ENCODE results near the gene WWOX. TPM values are rescaled to one million over a fixed set of nuclear protein-coding genes. Genes with fewer than 3 reads are reported as not detected.
A peak's percentile ranks its signal among the peaks of the same experiment; 100 is the strongest.

The WWOX gene
- total and polyA plus RNA-seq, 2 of the 13 experiments (the other 11 are each of a cell fraction or from before 2014, with no cell fraction given): 9.1 to 37.4 TPM

GRCh38 chr16:78258375-78259065 is 159.1 kb downstream of the WWOX start:
- H3K9me3 ChIP-seq (ENCODE audit: low read length): no peaks in the 10 kb centered on the region
- H3K4me3 ChIP-seq (replicated peaks in 1 of 3; ENCODE audit: insufficient read depth in 1 of 3, low read depth in 2 of 3, low read length in 3 of 3): no peak overlapping the region
- CTCF ChIA-PET (ENCODE audit: low intra/inter-chr PET ratio, low total read pairs): no interaction called here
- no peaks in the 10 kb centered on the region for H3K36me3 ChIP-seq (replicated peaks in 1 of 2; ENCODE audit: control insufficient read depth in 1 of 2, insufficient read depth in 2 of 2, low read length in 2 of 2)
- no peak for TF ChIP-seq MBD4 (IDR thresholded peaks at IDR 0.05; ENCODE audit: borderline replicate concordance, low read length)
- no peak for TF ChIP-seq ZNF121 (CRISPR knock-in tag; IDR thresholded peaks at IDR 0.05)
- no peak for TF ChIP-seq RBAK (CRISPR knock-in tag; IDR thresholded peaks at IDR 0.05)
- no peak overlapping the region for H3K27ac ChIP-seq (ENCODE audit: extremely low read length, insufficient read depth, low read length)
- peaks cover 31% of the 10 kb centered on the region for H3K4me1 ChIP-seq (ENCODE audit: insufficient read depth, low read length)
- 92% methylated on average over 9 of the region's 9 CpGs for WGBS (ENCODE audit: low lambda C conversion rate)
- H3K27me3 ChIP-seq (ENCODE audit: control insufficient read depth in 1 of 2, insufficient read depth in 2 of 2, low read length in 2 of 2): no peaks in the 10 kb centered on the region
- peak; percentile 54 for FAIRE-seq
- no TSS peak for BruUV-seq (replicated peaks)
- in situ Hi-C loops (cut with HindIII; ENCODE audit: extremely low pct_ligation_motif_present, low pct_unique_long_range_greater_than_20kb) (no loop called here), intact Hi-C loops (cut with micrococcal nuclease; ENCODE audit: unreplicated experiment) (loop anchor here (10.0 kb wide), 1 partner anchor 116 kb away; no protein-coding TSS in a partner anchor)
- no peak overlapping the region for H2AFZ ChIP-seq (ENCODE audit: low read length)
- H3K9ac ChIP-seq (ENCODE audit: insufficient read depth, low read depth, low read length): no peak overlapping the region
- POLR2A ChIA-PET: no interaction called here
- H4K20me1 ChIP-seq (ENCODE audit: insufficient read depth, low read length): no peaks in the 10 kb centered on the region
- no peak for DNase-seq (ENCODE audit: low spot score)
- H3K4me2 ChIP-seq (ENCODE audit: low read depth, low read length): no peak overlapping the region
- no peak for ATAC-seq
- no peaks in the 10 kb centered on the region for H3K79me2 ChIP-seq (ENCODE audit: insufficient read depth, low read length)

- no peak for DNase-seq (ENCODE audit: low spot score)
- H4K20me1 ChIP-seq (ENCODE audit: insufficient read depth, low read length): no peaks in the 10 kb centered on the region
- H3K79me2 ChIP-seq (ENCODE audit: insufficient read depth, low read length): no peaks in the 10 kb centered on the region
- no peak for FAIRE-seq
- peaks cover 5% of the 10 kb centered on the region; the same call in 1 of the 2 replicates for H3K9me3 ChIP-seq (ENCODE audit: low read length)
- POLR2A ChIA-PET: no interaction called here
- H3K4me3 ChIP-seq (replicated peaks in 1 of 3; ENCODE audit: insufficient read depth in 1 of 3, low read depth in 2 of 3, low read length in 3 of 3): no peak overlapping the region
- CTCF ChIA-PET (ENCODE audit: low intra/inter-chr PET ratio, low total read pairs): no interaction called here
- H3K27ac ChIP-seq (ENCODE audit: extremely low read length, insufficient read depth, low read length): no peak overlapping the region
- no peaks in the 10 kb centered on the region for H3K27me3 ChIP-seq (ENCODE audit: control insufficient read depth in 1 of 2, insufficient read depth in 2 of 2, low read length in 2 of 2)
- BruUV-seq (replicated peaks): no TSS peak
- in situ Hi-C loops (cut with HindIII; ENCODE audit: extremely low pct_ligation_motif_present, low pct_unique_long_range_greater_than_20kb) (no loop called here), intact Hi-C loops (cut with micrococcal nuclease; ENCODE audit: unreplicated experiment) (loop anchor here (10.0 kb wide), 1 partner anchor 115 kb away; no protein-coding TSS in a partner anchor)
- no peaks in the 10 kb centered on the region for H3K36me3 ChIP-seq (replicated peaks in 1 of 2; ENCODE audit: control insufficient read depth in 1 of 2, insufficient read depth in 2 of 2, low read length in 2 of 2)
- peaks cover 27% of the 10 kb centered on the region for H3K4me1 ChIP-seq (ENCODE audit: insufficient read depth, low read length)
- H3K9ac ChIP-seq (ENCODE audit: insufficient read depth, low read depth, low read length): no peak overlapping the region
- no peak overlapping the region for H3K4me2 ChIP-seq (ENCODE audit: low read depth, low read length)
- H2AFZ ChIP-seq (ENCODE audit: low read length): no peak overlapping the region
- no peak for TF ChIP-seq NFIC (IDR thresholded peaks at IDR 0.05; ENCODE audit: low read length)
- 0 out of 2 replicates have a peak, but pooled peaks have one; percentile 9 for TF ChIP-seq ZNF687 (CRISPR knock-in tag; IDR thresholded peaks at IDR 0.05)
- TF ChIP-seq ZBTB43 (CRISPR knock-in tag; conservative IDR thresholded peaks at IDR 0.05): no peak
- TF ChIP-seq CTCF (CRISPR knock-in tag; IDR thresholded peaks at IDR 0.05): peak; percentile 31
- no peak for ATAC-seq
- WGBS (ENCODE audit: low lambda C conversion rate): 91% methylated on average over 5 of the region's 5 CpGs
These were observed 160.4 kb downstream of the WWOX start for GRCh38 chr16:78259873-78260272.
